Mucosa of gallbladder (tissue), 1 donor: ENCODE data around the gene KIFAP3. TPM values are rescaled to one million over a fixed set of nuclear protein-coding genes. Genes with fewer than 3 reads are reported as not detected.
"Not testable (repeated sequence)": the region's sequence is repeated elsewhere in the genome, so short reads cannot be mapped to it uniquely, and the experiment has no call there.

Source experiments
- DNase-seq: peaks from one replicate; pipeline ENCODE4 v3.0.0-alpha.2; 2020; ENCODE audit warnings: low spot score
- total RNA-seq: library from RNA; stranded (reverse); gene quantifications from one replicate; pipeline ENCODE4 v1.2.1, GENCODE V29; 2021
- donor health status: DM: no; HTN: no; CAD: no.

The KIFAP3 gene
- total RNA-seq, 1 donor from 2014 or later = 29.5 TPM

DNA sequence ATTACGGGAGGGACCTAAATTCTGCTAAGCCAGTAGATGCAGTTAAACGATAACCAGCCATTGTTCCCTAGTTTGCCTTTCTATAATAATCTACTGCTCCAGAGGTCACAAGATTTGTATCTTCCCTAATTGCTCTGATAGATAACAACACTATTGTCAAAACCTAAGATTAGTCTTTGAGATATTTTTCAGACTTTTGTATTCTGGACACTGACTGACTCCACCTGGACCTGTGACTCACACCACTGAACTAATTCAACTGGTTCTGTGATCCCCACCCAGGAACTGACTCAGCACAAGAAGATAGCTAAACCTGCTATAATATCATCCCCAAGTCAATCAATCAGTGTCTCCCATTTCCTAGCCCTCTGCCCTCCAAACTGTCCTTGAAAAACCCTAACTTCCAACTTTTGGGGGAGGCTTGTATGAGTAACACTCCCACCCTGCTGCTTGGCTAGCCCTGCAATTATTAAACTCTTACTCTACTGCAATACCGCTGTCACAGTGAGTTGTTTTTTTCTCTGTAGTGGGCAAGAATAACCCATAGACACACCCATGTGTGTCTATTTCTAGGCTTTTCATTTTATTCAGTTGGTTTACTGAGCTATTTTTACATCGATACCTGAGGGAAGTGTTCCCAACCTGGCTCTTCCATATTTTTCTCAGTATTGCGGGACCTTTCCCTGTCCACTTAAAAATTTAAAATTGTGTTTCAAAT is 11.2 kb downstream of the KIFAP3 start:
- no peak for DNase-seq

DNA sequence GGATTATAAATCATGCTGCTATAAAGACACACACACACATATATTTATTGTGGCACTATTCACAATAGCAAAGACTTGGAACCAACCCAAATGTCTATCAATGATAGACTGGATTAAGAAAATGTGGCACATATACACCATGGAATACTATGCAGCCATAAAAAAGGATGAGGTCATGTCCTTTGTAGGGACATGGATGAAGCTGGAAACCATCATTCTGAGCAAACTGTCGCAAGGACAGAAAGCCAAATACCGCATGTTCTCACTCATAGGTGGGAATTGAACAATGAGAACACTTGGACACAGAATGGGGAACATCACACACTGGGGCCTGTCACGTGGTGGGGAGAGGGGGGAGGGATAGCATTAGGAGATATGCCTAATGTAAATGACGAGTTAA is 12.8 kb downstream of the KIFAP3 start:
- DNase-seq = not testable (repeated sequence)

DNA sequence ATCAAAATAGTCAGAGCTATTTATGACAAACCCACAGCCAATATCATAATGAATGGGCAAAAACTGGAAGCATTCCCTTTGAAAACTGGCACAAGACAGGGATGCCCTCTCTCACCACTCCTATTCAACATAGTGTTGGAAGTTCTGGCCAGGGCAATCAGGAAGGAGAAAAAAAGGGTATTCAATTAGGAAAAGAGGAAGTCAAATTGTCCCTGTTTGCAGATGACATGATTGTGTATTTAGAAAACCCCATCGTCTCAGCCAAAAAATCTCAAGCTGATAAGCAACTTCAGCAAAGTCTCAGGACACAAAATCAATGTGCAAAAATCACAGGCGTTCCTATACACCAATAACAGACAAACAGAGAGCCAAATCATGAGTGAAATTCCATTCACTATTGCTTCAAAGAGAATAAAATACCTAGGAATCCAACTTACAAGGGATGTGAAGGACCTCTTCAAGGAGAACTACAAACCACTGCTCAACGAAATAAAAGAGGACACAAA is 14.4 kb downstream of the KIFAP3 start:
- not testable (repeated sequence) for DNase-seq

DNA sequence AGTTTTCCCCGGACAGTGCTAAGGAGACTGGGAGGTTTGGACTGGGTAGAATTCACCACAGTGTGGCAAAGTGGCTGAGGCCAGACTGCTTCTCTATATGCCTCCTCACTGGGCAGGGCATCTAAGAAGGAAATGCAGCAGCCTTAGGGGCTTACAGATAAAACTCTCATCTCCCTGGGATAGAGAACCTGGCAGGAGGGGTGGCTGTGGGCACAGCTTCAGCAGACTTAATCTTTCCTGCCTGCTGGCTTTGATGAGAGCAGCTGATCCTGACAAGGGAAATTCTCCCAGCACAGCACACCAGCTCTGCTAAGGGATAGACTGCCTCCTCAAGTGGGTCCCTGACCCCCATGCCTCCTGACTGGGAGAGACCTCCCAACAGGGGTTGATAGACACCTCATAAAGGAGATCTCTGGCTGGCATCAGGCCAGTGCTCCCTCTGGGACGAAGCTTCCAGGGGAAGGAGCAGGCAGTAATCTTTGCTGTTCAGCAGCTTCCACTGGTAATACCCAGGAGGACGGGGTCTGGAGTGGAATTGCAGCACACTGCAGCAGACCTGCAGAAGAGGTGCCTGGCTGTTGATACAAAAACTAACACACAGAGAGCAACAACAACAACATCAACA is 25.2 kb downstream of the KIFAP3 start:
- no peak for DNase-seq

DNA sequence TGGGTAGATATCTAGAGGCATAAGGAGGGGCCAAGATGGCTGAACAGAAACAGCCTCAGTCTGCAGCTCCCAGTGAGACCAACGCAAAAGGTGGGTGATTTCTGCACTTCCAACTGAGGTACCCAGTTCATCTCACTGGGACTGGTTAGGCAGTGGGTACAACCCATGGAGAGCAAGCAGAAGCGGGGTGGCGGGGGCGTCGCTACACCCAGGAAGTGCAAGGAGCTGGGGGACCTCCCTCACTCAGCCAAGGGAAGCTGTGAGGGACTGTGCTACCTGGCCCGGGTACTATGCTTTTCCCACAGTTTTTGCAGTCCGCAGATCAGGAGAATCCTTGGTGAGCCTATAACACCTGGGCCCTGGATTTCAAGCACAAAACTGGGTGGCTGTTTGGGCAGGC is 26.0 kb downstream of the KIFAP3 start:
- no peak for DNase-seq

DNA sequence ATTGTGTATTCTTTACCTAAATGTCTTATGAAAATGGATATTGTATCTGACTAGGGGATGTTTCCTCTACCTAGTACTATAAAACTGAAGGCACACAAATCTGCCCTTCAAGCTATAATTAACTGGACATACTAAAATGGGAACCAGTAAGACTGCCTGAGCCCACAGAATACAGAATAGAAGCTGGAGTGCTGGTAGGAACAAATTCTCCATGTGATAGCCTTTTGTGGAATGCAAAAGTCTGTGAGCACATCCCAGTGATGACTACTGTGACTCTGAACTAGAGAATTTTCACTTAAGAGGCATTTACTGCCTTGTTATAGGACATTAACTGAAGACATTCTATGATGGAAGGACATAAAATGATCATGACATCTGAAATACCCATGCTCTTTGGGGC is 30.3 kb downstream of the KIFAP3 start:
- no peak for DNase-seq

DNA sequence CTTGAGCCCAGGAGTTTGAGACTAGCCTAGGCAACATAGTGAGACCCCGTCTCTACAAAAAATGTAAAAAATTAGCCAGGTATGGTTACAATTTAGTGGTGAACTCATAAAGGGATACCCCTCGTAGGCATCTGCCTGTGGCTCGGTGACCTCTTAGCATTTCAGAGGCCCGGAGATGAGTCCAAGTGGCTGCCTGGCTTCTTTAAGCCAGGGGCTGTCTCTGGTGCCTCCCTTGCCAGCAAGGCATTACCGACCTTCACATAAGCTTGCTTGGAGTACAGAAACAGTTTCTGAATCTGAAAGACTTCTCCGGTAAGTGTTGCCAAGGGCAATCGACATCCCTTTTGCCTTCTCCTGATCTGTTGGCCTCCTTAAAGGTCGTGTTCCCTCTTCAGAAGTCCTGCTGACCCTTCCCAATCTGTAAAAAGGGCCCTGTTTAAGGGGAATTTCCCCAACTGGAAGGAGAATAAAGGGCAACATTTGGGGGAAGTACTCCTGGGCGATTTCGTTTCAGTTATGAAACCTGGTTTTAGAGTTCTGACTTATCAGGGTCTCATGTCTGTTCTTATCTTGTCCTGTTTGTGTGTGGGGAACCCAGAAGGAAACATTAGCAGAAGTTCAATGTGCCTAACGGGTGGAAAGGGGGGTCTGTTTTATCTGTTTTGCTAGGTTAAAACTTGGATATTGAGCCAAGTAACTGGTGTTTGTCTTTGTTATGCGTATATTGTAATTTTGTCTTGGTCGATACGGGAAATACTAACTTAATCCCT is 32.9 kb downstream of the KIFAP3 start:
- DNase-seq = no peak

DNA sequence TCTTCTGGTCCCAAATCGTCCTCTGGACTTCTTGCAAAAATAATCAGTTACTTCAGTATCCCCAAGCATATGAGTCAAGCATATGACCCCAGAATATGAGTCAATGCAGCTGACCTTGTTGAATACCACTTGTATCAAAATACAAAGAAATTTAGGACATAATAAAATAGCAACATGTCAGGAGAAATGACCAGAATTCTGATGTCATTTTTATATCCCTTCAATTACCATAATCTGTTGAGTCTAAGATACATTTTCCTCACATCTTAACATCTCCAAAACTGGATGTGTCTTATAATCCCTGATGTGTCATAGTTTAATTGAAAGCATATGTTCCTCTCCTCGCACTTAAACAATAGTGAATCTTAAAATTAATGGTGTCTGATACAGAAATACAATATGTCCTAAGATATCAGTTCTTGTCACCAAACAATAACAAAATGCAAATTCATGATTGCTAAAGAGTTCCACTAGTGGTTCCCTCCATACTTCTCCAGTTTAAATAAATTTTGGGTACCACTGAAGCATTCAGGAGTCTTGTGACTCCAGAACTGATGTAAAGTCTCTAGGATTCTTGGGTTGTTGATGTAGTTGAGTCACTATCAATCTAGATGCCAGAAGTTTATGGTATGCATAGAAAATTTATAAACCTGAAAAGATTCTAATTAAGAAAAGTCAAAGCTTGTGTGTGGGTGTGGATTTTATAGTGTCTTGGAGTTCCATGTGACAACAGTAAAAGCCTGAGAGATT is 41.8 kb downstream of the KIFAP3 start:
- no peak for DNase-seq

DNA sequence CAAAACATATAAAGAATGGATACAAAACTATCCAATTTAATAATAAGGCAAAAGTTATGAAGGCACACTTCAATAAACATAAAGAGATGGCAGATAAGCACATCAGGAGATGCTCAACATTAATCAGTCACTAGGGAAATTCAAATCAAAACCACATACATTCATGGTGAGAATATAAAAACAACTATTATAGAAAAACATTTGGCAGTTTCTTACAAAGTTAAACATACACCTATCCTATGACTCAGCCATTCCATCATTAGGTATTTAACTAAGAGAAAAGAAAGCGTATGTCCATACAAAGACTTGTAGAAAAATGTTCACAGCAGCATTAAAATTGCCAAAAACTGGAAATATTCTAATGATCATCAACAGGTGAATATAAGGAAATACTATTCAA is 44.3 kb downstream of the KIFAP3 start:
- no peak for DNase-seq

DNA sequence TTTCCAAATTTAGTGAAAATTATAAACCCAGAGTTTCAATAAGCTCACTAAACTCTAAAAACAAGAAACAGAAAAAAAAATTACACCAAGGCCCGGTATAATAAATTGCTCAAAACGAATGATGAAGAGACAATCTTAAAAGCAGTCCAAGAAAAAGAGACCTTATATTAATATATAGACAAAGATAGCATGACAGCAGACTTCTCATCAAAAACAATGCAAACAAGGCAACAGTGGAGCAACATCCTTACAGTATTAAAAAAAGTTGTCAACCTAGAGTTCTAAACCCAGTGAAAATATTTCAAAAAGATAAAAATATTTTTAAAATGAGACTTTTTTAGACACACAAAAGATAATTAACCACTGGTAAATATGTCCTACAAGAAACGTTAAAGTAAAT is 46.7 kb downstream of the KIFAP3 start:
- DNase-seq = no peak

DNA sequence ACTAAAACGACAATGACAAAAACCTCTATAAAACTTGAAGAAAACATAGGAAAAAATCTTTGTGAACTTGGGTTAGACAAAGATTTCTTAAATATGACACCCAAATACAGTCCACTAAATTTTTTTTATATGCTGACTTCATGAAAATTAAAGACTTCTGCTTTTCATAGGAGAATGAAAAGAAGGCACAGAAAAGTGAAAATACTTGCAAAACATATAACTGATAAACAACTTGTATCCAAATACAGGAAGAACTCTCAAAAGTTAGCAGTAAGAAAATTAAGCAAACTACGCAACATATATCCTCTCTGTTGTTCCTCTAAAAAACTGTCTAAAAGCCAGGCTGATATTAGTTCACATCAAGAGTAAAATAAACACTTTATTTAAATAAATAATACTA is 53.6 kb downstream of the KIFAP3 start:
- no peak for DNase-seq

DNA sequence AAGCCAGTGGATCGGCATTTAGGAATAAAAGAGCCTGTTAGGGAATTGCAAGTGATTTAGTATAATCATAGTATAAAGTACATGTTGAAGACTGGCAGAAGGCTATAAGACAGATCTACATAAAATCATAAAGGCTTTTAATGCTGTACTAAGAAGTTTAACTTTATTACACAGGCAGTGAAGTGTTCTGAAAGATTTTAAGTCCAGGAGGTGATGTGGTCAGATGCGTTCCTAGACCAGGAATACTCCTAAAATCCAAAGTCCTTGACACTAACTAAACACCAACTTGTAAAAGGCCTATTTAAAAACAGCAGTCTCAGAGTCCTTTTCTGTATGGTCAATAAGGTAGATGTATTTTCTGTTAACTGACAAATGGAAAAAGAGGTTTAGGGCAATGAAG is 57.0 kb downstream of the KIFAP3 start:
- no peak for DNase-seq

DNA sequence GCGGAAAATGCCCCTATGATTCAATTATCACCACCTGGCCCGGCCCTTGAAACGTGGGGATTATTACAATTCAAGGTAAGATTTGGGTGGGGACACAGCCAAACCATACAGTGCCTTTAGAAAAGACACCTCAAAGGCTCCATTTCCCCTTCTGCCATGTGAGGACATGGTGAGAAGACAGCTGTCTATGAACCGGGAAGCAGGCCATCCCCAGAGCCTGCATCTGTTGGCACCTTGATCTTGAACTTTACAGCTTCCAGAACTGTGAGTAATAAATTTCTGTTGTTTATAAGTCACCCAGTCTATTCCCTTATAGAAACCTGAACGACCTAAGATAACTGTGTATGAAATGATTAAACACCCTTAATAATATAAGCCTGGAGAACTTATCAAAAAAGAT is 61.6 kb downstream of the KIFAP3 start:
- DNase-seq = no peak

DNA sequence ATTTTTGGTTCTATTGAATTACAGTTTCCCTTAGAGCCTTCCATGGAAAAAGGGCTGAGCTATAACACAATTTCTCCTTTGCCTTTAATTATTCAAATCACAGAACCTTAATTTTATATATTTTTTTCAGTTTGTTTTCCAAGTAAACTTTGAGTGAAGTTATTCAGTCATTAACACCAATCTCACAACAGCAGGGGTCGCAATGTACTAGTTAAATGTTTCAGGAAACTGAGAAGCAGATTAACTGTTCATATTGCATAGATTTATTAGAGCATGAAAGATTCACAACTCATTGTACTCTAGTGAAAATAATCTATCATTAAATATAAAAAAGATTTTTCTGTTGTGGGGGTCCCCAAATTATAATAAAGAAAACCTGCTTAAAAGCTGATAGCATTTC is 64.1 kb downstream of the KIFAP3 start:
- peak; percentile 16 for DNase-seq

DNA sequence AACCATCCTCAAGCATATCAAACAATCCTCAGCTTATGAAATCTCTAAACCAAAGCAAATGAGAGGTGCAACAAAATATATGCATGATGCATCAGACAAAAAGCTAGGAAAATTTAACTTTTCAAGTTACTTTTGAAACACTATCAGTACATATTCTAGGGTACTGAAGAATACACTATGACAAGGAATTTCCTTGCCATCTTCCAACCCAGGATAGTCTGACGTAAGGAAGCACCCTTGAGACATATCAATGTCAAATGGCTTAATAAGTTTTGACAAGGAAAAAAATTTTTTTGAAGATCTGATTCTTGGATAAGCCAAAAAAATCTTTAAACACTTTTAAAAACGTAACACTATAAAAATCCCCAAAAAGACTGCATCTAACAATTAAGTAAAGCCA is 64.9 kb downstream of the KIFAP3 start:
- DNase-seq = no peak

DNA sequence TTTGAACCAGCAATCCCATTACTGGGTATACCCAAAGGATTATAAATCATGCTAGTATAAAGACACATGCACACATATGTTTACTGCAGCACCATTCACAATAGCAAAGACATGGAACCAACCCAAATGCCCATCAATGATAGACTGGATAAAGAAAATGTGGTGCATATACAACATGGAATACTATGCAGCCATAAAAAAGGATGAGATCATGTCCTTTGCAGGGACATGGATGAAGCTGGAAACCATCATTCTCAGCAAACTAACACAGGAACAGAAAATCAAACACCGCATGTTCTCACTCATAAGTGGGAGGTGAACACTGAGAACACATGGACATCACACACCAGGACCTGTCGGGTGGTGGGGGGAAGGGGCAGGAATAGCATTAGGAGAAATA is 65.8 kb downstream of the KIFAP3 start:
- not testable (repeated sequence) for DNase-seq

DNA sequence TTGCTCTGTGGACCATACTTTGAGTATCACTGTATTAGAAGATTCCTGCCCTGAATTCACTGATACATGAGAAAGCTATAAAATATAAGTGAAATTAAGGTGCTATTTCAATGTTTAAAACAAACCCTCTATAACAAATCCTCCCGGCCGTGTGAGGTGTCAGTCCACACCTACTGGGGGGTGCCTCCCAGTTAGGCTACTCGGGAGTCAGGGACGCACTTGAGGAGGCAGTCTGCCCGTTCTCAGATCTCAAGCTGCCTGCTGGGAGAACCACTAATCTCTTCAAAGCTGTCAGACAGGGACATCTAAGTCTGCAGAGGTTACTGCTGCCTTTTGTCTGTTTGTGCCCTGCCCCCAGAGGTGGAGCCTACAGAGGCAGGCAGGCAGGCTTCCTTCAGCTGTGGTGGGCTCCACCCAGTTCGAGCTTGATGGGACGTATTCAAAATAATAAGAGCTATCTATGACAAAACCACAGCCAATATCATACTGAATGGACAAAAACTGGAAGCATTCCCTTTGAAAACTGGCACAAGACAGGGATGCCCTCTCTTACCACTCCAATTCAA is 71.1 kb downstream of the KIFAP3 start:
- not testable (repeated sequence) for DNase-seq

DNA sequence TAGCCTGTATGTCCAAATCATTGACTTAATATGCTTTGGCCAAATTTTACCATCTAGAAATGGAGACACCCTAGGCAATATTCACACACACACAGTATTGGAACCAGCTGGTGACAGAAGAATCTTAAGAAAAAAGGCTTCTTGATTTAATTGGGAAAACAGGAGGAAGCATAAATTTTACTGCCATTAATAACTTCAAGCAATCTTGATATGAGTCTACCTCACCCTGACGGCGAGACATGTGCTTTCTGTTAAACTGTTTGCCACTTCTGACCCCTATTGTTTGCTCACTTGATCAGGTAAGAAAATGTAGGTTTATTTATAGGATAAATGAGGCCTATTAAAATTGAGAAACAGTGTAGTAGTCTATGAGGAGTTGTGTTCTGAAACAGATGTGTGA is 73.2 kb downstream of the KIFAP3 start:
- no peak for DNase-seq

DNA sequence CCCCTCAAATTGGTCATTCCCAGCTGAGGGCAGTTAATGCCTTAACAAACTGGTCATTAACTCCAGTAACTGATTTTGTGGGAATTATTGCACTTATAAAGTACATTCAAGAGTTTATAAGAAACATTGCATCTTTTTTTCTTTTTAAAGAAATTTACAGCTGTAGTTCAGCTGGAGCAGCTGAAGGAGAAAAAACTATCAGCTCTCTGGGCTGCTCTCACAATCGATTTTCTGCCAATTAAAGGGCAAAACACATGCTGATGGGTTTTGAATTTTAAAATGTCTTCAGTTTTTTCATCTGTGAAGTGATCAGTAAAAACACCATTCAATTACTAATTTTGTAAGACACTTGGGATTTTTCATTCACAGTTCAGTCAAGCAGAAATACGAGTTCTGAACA is 74.7 kb downstream of the KIFAP3 start:
- no peak for DNase-seq

DNA sequence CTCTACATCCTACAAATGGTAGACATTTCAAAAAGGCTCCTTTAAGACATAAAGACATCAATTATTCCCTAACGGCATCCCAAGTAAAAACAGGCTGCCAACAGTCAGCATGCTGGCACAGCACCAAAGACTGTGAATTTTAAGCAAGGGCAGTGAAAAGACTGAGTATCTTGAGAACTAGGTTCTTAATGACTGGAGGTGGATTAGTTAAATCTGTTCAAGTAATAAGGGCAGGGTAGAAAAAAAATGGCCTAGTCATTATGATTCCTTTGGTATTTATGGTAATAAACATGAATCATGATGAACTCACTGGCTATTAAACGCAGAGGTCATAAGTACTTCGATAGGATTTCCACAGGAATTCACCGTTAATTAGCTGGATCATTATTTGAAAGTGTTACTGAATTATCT is 75.2 kb downstream of the KIFAP3 start:
- DNase-seq = no peak

DNA sequence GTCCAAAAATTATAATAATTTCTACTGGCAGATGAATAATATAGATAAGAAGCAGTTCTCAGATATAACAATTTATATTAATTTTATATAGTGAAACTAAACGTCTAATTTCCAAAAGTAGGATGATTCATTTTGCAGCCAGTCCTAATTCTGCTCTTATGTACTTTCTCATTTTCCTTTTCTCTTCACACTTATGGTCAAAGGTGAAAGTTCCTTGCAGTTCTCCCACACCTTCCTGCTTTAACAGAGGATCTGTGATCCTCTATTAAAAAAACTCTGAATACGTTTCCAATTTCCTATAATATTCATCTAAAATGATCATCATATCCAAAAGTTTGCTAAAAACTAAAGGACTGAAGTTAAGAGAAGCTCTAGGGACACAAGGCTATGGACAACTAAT is 78.5 kb downstream of the KIFAP3 start:
- no peak for DNase-seq

DNA sequence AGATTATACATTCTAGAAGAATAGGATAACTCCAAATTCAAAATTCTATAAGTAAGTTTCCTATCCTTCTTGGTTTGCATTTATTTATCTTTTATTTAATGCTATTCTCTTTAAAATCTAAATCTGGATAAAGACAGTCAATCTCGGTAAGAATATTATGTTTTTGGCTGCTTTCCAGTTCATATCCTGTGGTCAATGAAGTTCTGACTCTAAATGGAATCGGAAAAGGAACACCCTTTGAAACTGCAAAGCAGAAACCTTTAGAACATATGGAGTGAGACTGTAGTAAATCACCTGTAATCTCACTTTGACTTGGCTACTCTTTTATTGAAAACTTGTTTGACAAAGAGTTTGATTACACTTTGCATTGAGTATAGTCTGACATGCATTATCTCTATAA is 85.2 kb downstream of the KIFAP3 start:
- no peak for DNase-seq
